HEK293T (cell line): ENCODE measurements around the gene APOBEC3A.

Source experiments
- FOXA1 ChIP-seq: fragments of 450-650 bp; IDR thresholded peaks from 2 replicates; pipeline ENCODE4 v1.6.1; 2016; ENCODE audit warnings: mild to moderate bottlenecking
- HDGF ChIP-seq: fragments of 450-650 bp; IDR thresholded peaks from 2 replicates; pipeline ENCODE4 v1.6.1; 2017; ENCODE audit warnings: antibody characterized with exemption, borderline replicate concordance
- SUZ12 ChIP-seq: fragments of 450-650 bp; IDR thresholded peaks from 2 replicates; pipeline ENCODE4 v1.6.1; 2016; ENCODE audit warnings: mild to moderate bottlenecking

GRCh38 chr22:38981005-38981991 is 23.9 kb downstream of the APOBEC3A start:
- TF ChIP-seq HDGF (no peak), FOXA1 (no peak), SUZ12 (no peak)
